H9 (cell line): Measurements from ENCODE around the gene NEURL3. TPM values are rescaled to one million over a fixed set of nuclear protein-coding genes. Genes with fewer than 3 reads are reported as not detected.
A peak's percentile ranks its signal among the peaks of the same experiment; 100 is the strongest.

Source experiments
- DNase-seq: peaks from one replicate; pipeline ENCODE4 v3.0.0-alpha.2; 2017
- H2AFZ ChIP-seq: one replicate; pipeline ENCODE4 v1.6.1; 2013; ENCODE audit warnings: mild to moderate bottlenecking, low read length, control low read depth, moderate library complexity
- H2AK5ac ChIP-seq: 2 replicates; pipeline ENCODE4 v1.6.1; 2013; ENCODE audit warnings: low read length, control low read depth, mixed read lengths; ENCODE audit not compliant: insufficient read length
- H2BK120ac ChIP-seq: one replicate; pipeline ENCODE4 v1.6.1; 2013; ENCODE audit warnings: low read depth, mild to moderate bottlenecking, low read length, control low read depth, inconsistent platforms; ENCODE audit not compliant: poor library complexity, severe bottlenecking
- H2BK12ac ChIP-seq: 2 replicates; pipeline ENCODE4 v1.6.1; 2013; ENCODE audit warnings: low read length, control low read depth, mixed read lengths, low read depth; ENCODE audit not compliant: insufficient read length
- H2BK15ac ChIP-seq: 2 replicates; pipeline ENCODE4 v1.6.1; 2013; ENCODE audit warnings: low read depth, low read length, control low read depth
- H2BK20ac ChIP-seq: one replicate; pipeline ENCODE4 v1.6.1; 2013; ENCODE audit warnings: low read depth, mild to moderate bottlenecking, low read length, control low read depth, inconsistent platforms; ENCODE audit not compliant: poor library complexity, severe bottlenecking
- H2BK5ac ChIP-seq: 2 replicates; pipeline ENCODE4 v1.6.1; 2013; ENCODE audit warnings: low read length, control low read depth, mixed read lengths; ENCODE audit not compliant: insufficient read length
- H3K14ac ChIP-seq: 2 replicates; pipeline ENCODE4 v1.6.1; 2013; ENCODE audit warnings: low read length, control low read depth; ENCODE audit not compliant: insufficient read depth
- H3K18ac ChIP-seq: 2 replicates; pipeline ENCODE4 v1.6.1; 2013; ENCODE audit warnings: low read depth, mild to moderate bottlenecking, mixed read lengths, low read length, control low read depth; ENCODE audit not compliant: insufficient read length
- H3K23ac ChIP-seq: 2 replicates; pipeline ENCODE4 v1.6.1; 2013; ENCODE audit warnings: low read length, control low read depth, mixed read lengths, low read depth; ENCODE audit not compliant: insufficient read length
- H3K23me2 ChIP-seq: 2 replicates; pipeline ENCODE4 v1.6.1; 2013; ENCODE audit warnings: low read depth, mild to moderate bottlenecking, mixed read lengths, low read length, control low read depth; ENCODE audit not compliant: insufficient read length, poor library complexity, severe bottlenecking
- H3K27ac ChIP-seq: 2 replicates; pipeline ENCODE4 v1.5.1; 2013; ENCODE audit warnings: low read length, control low read depth, mixed read lengths, low read depth; ENCODE audit not compliant: insufficient read length
- H3K27me3 ChIP-seq: 2 replicates; pipeline ENCODE4 v1.6.1; 2013; ENCODE audit warnings: low read length, control low read depth, inconsistent platforms; ENCODE audit not compliant: insufficient read depth
- H3K4ac ChIP-seq: 2 replicates; pipeline ENCODE4 v1.6.1; 2013; ENCODE audit warnings: low read depth, mild to moderate bottlenecking, control low read depth, inconsistent platforms, low read length, moderate library complexity
- H3K4me1 ChIP-seq: 2 replicates; pipeline ENCODE4 v1.6.1; 2013; ENCODE audit warnings: low read length, control low read depth, inconsistent platforms; ENCODE audit not compliant: insufficient read depth
- H3K4me2 ChIP-seq: 2 replicates; pipeline ENCODE4 v1.6.1; 2013; ENCODE audit warnings: low read length, control low read depth, mixed read lengths; ENCODE audit not compliant: insufficient read length, insufficient read depth
- H3K56ac ChIP-seq: 2 replicates; pipeline ENCODE4 v1.6.1; 2013; ENCODE audit warnings: low read depth, mild to moderate bottlenecking, mixed read lengths, low read length, control low read depth; ENCODE audit not compliant: insufficient read length
- H3K79me1 ChIP-seq: 2 replicates; pipeline ENCODE4 v1.6.1; 2013; ENCODE audit warnings: low read depth, mild to moderate bottlenecking, moderate library complexity, low read length, control low read depth, inconsistent platforms; ENCODE audit not compliant: insufficient read depth, poor library complexity, severe bottlenecking
- H3K79me2 ChIP-seq: 2 replicates; pipeline ENCODE4 v1.6.1; 2013; ENCODE audit warnings: low read length, control low read depth, inconsistent platforms; ENCODE audit not compliant: insufficient read depth
- H3K9ac ChIP-seq: 2 replicates; pipeline ENCODE4 v1.6.1; 2013; ENCODE audit warnings: low read length, control low read depth, mixed read lengths; ENCODE audit not compliant: insufficient read length; ENCODE audit errors: extremely low read depth
- H3K9me3 ChIP-seq: one replicate; pipeline ENCODE4 v1.6.1; 2013; ENCODE audit warnings: low read depth, low read length, inconsistent platforms; ENCODE audit not compliant: control insufficient read depth
- H3T11ph ChIP-seq: one replicate; pipeline ENCODE4 v1.6.1; 2013; ENCODE audit warnings: mild to moderate bottlenecking, low read length, control low read depth, inconsistent platforms
- H4K20me1 ChIP-seq: one replicate; pipeline ENCODE4 v1.6.1; 2013; ENCODE audit not compliant: control insufficient read depth, insufficient read length, insufficient read depth
- H4K5ac ChIP-seq: 2 replicates; pipeline ENCODE4 v1.6.1; 2013; ENCODE audit warnings: low read depth, mild to moderate bottlenecking, mixed read lengths, low read length, control low read depth; ENCODE audit not compliant: insufficient read length
- H4K8ac ChIP-seq: replicated peaks from 2 replicates; pipeline ENCODE4 v1.6.1; 2013; ENCODE audit warnings: low read length, control low read depth, mixed read lengths, low read depth; ENCODE audit not compliant: insufficient read length
- H4K91ac ChIP-seq: 2 replicates; pipeline ENCODE4 v1.6.1; 2013; ENCODE audit warnings: low read depth, mild to moderate bottlenecking, moderate library complexity, mixed read lengths, low read length, control low read depth; ENCODE audit not compliant: insufficient read length
- H3K27ac Mint-ChIP-seq, 3 experiments: 2 replicates in 2 of 3; 3 replicates in 1 of 3; pipeline ENCODE4 v1.8.0; 2020 to 2021; ENCODE audit warnings: mixed read lengths in 3 of 3, mild to moderate bottlenecking in 1 of 3, moderate library complexity in 1 of 3
- H3K27me3 Mint-ChIP-seq: 2 replicates; pipeline ENCODE4 v1.8.0; 2021; ENCODE audit warnings: low read depth, mild to moderate bottlenecking, moderate library complexity, mixed read lengths
- H3K36me3 Mint-ChIP-seq, 3 experiments: 2 replicates in 2 of 3; 3 replicates in 1 of 3; pipeline ENCODE4 v1.8.0; 2020 to 2021; ENCODE audit warnings: low read depth in 3 of 3, mixed read lengths in 3 of 3; ENCODE audit not compliant: insufficient read depth in 1 of 3
- H3K4me1 Mint-ChIP-seq, 2 experiments: 2 replicates each; pipeline ENCODE4 v1.8.0; 2020; ENCODE audit warnings: mixed read lengths in 2 of 2
- H3K4me3 Mint-ChIP-seq, 2 experiments: 2 replicates in 1 of 2; 3 replicates in 1 of 2; pipeline ENCODE4 v1.8.0; 2020 to 2021; ENCODE audit warnings: mild to moderate bottlenecking in 2 of 2, mixed read lengths in 2 of 2, moderate library complexity in 1 of 2
- H3K9me3 Mint-ChIP-seq, 2 experiments: 2 replicates in 1 of 2; 3 replicates in 1 of 2; pipeline ENCODE4 v1.8.0; 2020; ENCODE audit warnings: mild to moderate bottlenecking in 2 of 2, mixed read lengths in 2 of 2, moderate library complexity in 1 of 2
- CTCF ChIP-seq: fragments of 200-600 bp; sonication (generic); conservative IDR thresholded peaks from 3 replicates; pipeline ENCODE4 v1.8.0; 2021; ENCODE audit warnings: antibody characterized with exemption, mild to moderate bottlenecking
- WGBS: extraction: QIAGEN DNeasy Blood & Tissue Kit; methylation state at CpG from one replicate; pipeline ENCODE4 v1.1.7; 2013; ENCODE audit warnings: missing lambda C conversion rate, low lambda C conversion rate, mixed read lengths; ENCODE audit not compliant: insufficient read length; ENCODE audit errors: extremely low coverage; 5-methylcytosine and 5-hydroxymethylcytosine counted together
- total RNA-seq: library from RNA; stranded (reverse); gene quantifications from 2 replicates; pipeline ENCODE4 v1.2.1, GENCODE V29; 2021

Gene NEURL3
- total RNA-seq, 1 experiment from 2014 or later: not detected

GRCh38 chr2:96485751-96486651 lies 19.2 kb downstream of the NEURL3 start:
- no peak overlapping the region for H4K5ac ChIP-seq
- no peak overlapping the region for H3T11ph ChIP-seq
- WGBS: no CpG with 5 or more reads among the region's 33 CpGs
- Mint-ChIP-seq H3K4me1 (peaks cover 17 to 19% of the 10 kb centered on the region in 2 experiments), H3K27ac (peak overlapping the region in 2 of 3 experiments; percentile 17 to 30; a peak in 2 of 7 replicates), H3K27me3 (peaks cover 6% of the 10 kb centered on the region), H3K9me3 (no peaks in the 10 kb centered on the region), H3K4me3 (peak overlapping the region; percentile 26 to 58; a peak in 4 of 5 replicates), H3K36me3 (no peaks in the 10 kb centered on the region)
- H2AK5ac ChIP-seq: no peak overlapping the region
- peak; percentile 59 for DNase-seq
- H2BK5ac ChIP-seq: no peak overlapping the region
- H2BK120ac ChIP-seq: no peak overlapping the region
- no peaks in the 10 kb centered on the region for H3K4me1 ChIP-seq
- H3K79me1 ChIP-seq: no peaks in the 10 kb centered on the region
- no peak overlapping the region; the same call in 1 of the 2 replicates for H3K14ac ChIP-seq
- no peak overlapping the region for H3K9ac ChIP-seq
- no peaks in the 10 kb centered on the region; the same call in 1 of the 2 replicates for H3K27me3 ChIP-seq
- peak overlapping the region; percentile 14 for H3K4me2 ChIP-seq
- H2BK15ac ChIP-seq: no peak overlapping the region
- H4K8ac ChIP-seq: no peak overlapping the region
- H2BK20ac ChIP-seq: no peak overlapping the region
- no peaks in the 10 kb centered on the region for H3K9me3 ChIP-seq
- H3K79me2 ChIP-seq: no peaks in the 10 kb centered on the region
- H3K23me2 ChIP-seq: no peaks in the 10 kb centered on the region
- no peak for TF ChIP-seq CTCF
- H3K4ac ChIP-seq: no peak overlapping the region
- no peaks in the 10 kb centered on the region for H4K20me1 ChIP-seq
- H3K27ac ChIP-seq: no peak overlapping the region
- H3K56ac ChIP-seq: no peak overlapping the region
- peak overlapping the region; percentile 10 for H3K18ac ChIP-seq
- H4K91ac ChIP-seq: no peak overlapping the region
- H2AFZ ChIP-seq: no peak overlapping the region
- H2BK12ac ChIP-seq: no peak overlapping the region
- H3K23ac ChIP-seq: no peak overlapping the region
